ENCODE data around the gene IP6K3.

IP6K3 gene

DNA sequence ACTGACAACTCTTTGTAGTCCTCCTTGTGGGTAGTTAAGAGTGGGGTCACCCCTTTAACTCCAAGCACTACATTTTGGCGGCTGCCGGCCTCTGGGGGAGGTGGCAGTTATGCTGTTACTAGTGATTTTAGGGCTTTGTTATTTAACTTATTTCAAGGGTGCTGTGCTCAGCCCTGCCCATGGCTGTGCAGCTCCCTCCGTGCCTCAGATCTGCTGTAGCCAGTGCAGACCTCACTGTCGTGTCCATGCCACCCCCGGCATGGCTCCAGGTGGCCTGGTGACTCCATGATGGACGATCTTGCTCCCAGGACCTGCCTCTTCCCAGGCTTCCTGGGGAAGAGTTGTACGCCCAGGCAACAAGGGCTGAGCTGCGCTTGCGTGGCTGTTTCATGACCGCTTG, 50.6 kb downstream of the IP6K3 start:
- no peaks in the 10 kb centered on the region for H3K36me3 ChIP-seq (ENCODE audit: control insufficient read depth, insufficient read depth, low read length)
- H3K9me3 ChIP-seq (ENCODE audit: control insufficient read depth, low read length) = no peaks in the 10 kb centered on the region
- no peaks in the 10 kb centered on the region for H3K4me1 ChIP-seq
- H2AFZ ChIP-seq = no peak overlapping the region
- no peak overlapping the region for H3K4me2 ChIP-seq (ENCODE audit: low read length)
- TF ChIP-seq, protein P1, sequence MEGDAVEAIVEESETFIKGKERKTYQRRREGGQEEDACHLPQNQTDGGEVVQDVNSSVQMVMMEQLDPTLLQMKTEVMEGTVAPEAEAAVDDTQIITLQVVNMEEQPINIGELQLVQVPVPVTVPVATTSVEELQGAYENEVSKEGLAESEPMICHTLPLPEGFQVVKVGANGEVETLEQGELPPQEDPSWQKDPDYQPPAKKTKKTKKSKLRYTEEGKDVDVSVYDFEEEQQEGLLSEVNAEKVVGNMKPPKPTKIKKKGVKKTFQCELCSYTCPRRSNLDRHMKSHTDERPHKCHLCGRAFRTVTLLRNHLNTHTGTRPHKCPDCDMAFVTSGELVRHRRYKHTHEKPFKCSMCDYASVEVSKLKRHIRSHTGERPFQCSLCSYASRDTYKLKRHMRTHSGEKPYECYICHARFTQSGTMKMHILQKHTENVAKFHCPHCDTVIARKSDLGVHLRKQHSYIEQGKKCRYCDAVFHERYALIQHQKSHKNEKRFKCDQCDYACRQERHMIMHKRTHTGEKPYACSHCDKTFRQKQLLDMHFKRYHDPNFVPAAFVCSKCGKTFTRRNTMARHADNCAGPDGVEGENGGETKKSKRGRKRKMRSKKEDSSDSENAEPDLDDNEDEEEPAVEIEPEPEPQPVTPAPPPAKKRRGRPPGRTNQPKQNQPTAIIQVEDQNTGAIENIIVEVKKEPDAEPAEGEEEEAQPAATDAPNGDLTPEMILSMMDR (IDR thresholded peaks at IDR 0.05) = no peak
- no peaks in the 10 kb centered on the region for H3K79me2 ChIP-seq
- H3K27me3 ChIP-seq (ENCODE audit: control insufficient read depth, insufficient read depth, low read length) = no peaks in the 10 kb centered on the region
- no peak overlapping the region for H3K4me3 ChIP-seq (ENCODE audit: low read depth, low read length)
- no peak overlapping the region for H3K9ac ChIP-seq
- no peak overlapping the region for H3K27ac ChIP-seq

DNA sequence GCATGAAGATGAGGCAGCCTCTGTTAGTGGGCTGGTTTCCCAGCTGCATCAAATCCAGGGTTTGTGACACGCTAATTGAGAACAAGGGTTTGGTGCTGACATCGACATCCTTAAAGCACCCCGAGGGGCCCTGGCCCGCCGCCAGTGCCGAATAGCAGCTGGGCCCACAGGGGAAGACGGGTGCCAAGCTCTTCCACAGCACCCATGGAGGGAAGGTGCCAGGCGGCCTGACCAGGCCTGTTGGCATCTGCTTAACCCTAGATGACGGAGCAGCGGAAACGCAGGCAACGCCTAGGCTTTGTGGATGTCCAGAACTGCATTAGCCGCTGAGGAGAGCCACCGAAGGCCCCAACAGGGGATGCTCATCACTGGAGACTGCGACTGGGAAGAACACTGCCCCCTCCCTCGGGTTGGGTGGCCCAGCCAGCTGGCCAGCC, 51.2 kb downstream of the IP6K3 start:
- Histone ChIP-seq H3K27ac (no peak overlapping the region), H3K36me3 (ENCODE audit: control insufficient read depth, insufficient read depth, low read length) (no peaks in the 10 kb centered on the region), H3K27me3 (ENCODE audit: control insufficient read depth, insufficient read depth, low read length) (no peaks in the 10 kb centered on the region), H3K9ac (no peak overlapping the region), H3K4me3 (ENCODE audit: low read depth, low read length) (no peak overlapping the region), H3K4me2 (ENCODE audit: low read length) (no peak overlapping the region), H3K4me1 (no peaks in the 10 kb centered on the region), H2AFZ (no peak overlapping the region), H3K79me2 (no peaks in the 10 kb centered on the region), H3K9me3 (ENCODE audit: control insufficient read depth, low read length) (no peaks in the 10 kb centered on the region)
- TF ChIP-seq, protein P1 (IDR thresholded peaks at IDR 0.05) = no peak

DNA sequence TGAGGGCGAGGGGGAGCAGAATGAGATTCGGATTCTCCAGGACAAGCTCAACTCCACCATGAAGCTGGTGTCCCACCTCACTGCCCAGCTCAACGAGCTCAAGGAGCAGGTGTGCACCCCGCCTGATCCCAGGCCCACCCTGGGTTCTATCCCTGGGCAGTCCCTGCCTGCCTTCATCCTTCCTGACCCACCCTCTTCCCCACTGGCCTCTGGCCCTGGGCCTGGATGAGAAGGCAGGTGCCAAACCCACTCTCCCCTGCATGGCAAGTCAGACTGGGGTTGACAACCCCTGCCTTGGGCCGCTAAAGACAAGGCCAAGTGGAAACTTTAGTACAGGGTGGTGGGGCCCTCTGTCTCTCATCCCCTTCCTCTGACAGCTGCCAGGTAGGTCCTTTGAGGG, 51.7 kb downstream of the IP6K3 start:
- H3K9ac ChIP-seq = no peak overlapping the region
- no peak overlapping the region for H3K4me2 ChIP-seq (ENCODE audit: low read length)
- no peak overlapping the region for H3K4me3 ChIP-seq (ENCODE audit: low read depth, low read length)
- H2AFZ ChIP-seq = no peak overlapping the region
- H3K79me2 ChIP-seq = no peaks in the 10 kb centered on the region
- H3K27ac ChIP-seq = no peak overlapping the region
- no peaks in the 10 kb centered on the region for H3K9me3 ChIP-seq (ENCODE audit: control insufficient read depth, low read length)
- no peaks in the 10 kb centered on the region for H3K4me1 ChIP-seq
- H3K36me3 ChIP-seq (ENCODE audit: control insufficient read depth, insufficient read depth, low read length) = no peaks in the 10 kb centered on the region
- no peaks in the 10 kb centered on the region for H3K27me3 ChIP-seq (ENCODE audit: control insufficient read depth, insufficient read depth, low read length)
- TF ChIP-seq, protein P1 (IDR thresholded peaks at IDR 0.05) = no peak

DNA sequence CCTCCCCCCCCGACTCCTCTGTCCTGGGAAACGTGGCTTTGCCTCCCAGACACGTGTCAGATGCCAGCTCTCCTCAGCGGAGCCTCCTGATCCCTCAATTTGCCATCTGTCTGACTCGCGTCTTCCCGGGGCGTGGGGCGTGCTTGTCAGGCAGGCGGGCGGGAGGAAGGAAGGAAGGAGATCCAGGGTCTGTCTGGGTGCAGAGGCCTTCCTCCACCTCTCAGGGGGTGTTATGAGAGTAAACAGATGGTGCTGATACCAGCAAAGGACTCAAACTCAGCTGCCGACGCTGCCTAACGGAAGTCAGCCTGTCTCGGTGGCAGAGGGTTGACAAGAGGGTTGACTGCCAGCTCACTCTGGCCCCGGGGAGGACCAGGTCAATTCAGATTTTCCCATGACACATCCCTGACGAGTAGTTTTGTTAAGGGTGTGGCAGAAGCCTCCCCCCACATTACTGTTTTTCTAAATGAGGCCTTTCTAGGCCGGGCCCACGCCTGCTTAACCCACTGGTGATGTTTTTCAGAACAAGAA, 52.2 kb downstream of the IP6K3 start:
- H3K9ac ChIP-seq = no peak overlapping the region
- no peaks in the 10 kb centered on the region for H3K36me3 ChIP-seq (ENCODE audit: control insufficient read depth, insufficient read depth, low read length)
- H3K27me3 ChIP-seq (ENCODE audit: control insufficient read depth, insufficient read depth, low read length) = no peaks in the 10 kb centered on the region
- H3K4me3 ChIP-seq (ENCODE audit: low read depth, low read length) = no peak overlapping the region
- no peak overlapping the region for H2AFZ ChIP-seq
- no peaks in the 10 kb centered on the region for H3K79me2 ChIP-seq
- TF ChIP-seq, protein P1 (IDR thresholded peaks at IDR 0.05) = no peak
- no peak overlapping the region for H3K27ac ChIP-seq
- no peak overlapping the region for H3K4me2 ChIP-seq (ENCODE audit: low read length)
- H3K9me3 ChIP-seq (ENCODE audit: control insufficient read depth, low read length) = no peaks in the 10 kb centered on the region
- no peaks in the 10 kb centered on the region for H3K4me1 ChIP-seq

All from parathyroid adenoma (tissue), 2 donors.